GM23338 (cell line): ENCODE measurements around the gene CERS2. TPM values are rescaled to one million over a fixed set of nuclear protein-coding genes. Genes with fewer than 3 reads are reported as not detected.

Experiments
- ATAC-seq: fragments of 200-7000 bp; cut with Tn5 transposase; 3 replicates; pipeline ENCODE4 v1.9.1; 2020
- DNase-seq: peaks from one replicate; pipeline ENCODE4 v3.0.0-alpha.2; 2015; ENCODE audit warnings: low spot score
- H2AFZ ChIP-seq: fragments of 200-600 bp; sonication (generic); 2 replicates; pipeline ENCODE4 v1.8.0; 2016; ENCODE audit warnings: antibody characterized with exemption, mild to moderate bottlenecking, moderate library complexity
- H3F3A ChIP-seq: fragments of 200-600 bp; sonication (generic); replicated peaks from 2 replicates; pipeline ENCODE4 v1.8.0; 2017; ENCODE audit warnings: antibody characterized with exemption, mixed run types, low read depth
- H3K27ac ChIP-seq: fragments of 200-600 bp; sonication (generic); 2 replicates; pipeline ENCODE4 v1.6.1; 2016; ENCODE audit warnings: low read depth
- H3K27me3 ChIP-seq: fragments of 200-600 bp; sonication (generic); 2 replicates; pipeline ENCODE4 v1.8.0; 2016; ENCODE audit warnings: mild to moderate bottlenecking, mixed run types, moderate library complexity; ENCODE audit not compliant: insufficient read depth
- H3K36me3 ChIP-seq: fragments of 200-600 bp; sonication (generic); 2 replicates; pipeline ENCODE4 v1.8.0; 2016; ENCODE audit warnings: mild to moderate bottlenecking; ENCODE audit not compliant: insufficient read depth
- H3K4me1 ChIP-seq: fragments of 200-600 bp; sonication (generic); 2 replicates; pipeline ENCODE4 v1.8.0; 2016; ENCODE audit warnings: mild to moderate bottlenecking, moderate library complexity; ENCODE audit not compliant: insufficient read depth
- H3K4me2 ChIP-seq: fragments of 200-600 bp; sonication (generic); 2 replicates; pipeline ENCODE4 v1.7.1; 2017; ENCODE audit warnings: mixed run types
- H3K4me3 ChIP-seq: fragments of 200-600 bp; sonication (generic); 2 replicates; pipeline ENCODE4 v1.6.1; 2016; ENCODE audit warnings: mixed run types
- H3K79me2 ChIP-seq: fragments of 200-600 bp; sonication (generic); replicated peaks from 2 replicates; pipeline ENCODE4 v1.8.0; 2017; ENCODE audit warnings: mild to moderate bottlenecking; ENCODE audit not compliant: insufficient read depth
- H3K9me2 ChIP-seq: fragments of 200-600 bp; sonication (generic); 2 replicates; pipeline ENCODE4 v1.8.0; 2017; ENCODE audit not compliant: insufficient read depth
- H4K20me1 ChIP-seq: fragments of 200-600 bp; sonication (generic); replicated peaks from 2 replicates; pipeline ENCODE4 v1.8.0; 2017; ENCODE audit warnings: mild to moderate bottlenecking; ENCODE audit not compliant: insufficient read depth
- H3K27ac Mint-ChIP-seq: 2 replicates; pipeline ENCODE4 v1.8.0; 2020; ENCODE audit warnings: inconsistent platforms, mild to moderate bottlenecking, moderate library complexity, mixed read lengths
- H3K27me3 Mint-ChIP-seq: 3 replicates; pipeline ENCODE4 v1.8.0; 2022; ENCODE audit warnings: low read depth, mild to moderate bottlenecking, moderate library complexity, mixed read lengths, inconsistent platforms; ENCODE audit not compliant: insufficient read depth, poor library complexity
- H3K36me3 Mint-ChIP-seq: 3 replicates; pipeline ENCODE4 v1.8.0; 2021; ENCODE audit warnings: low read depth, mild to moderate bottlenecking, inconsistent platforms, moderate library complexity, mixed read lengths
- H3K4me1 Mint-ChIP-seq: 3 replicates; pipeline ENCODE4 v1.8.0; 2020; ENCODE audit warnings: mild to moderate bottlenecking, inconsistent platforms, mixed read lengths
- H3K4me3 Mint-ChIP-seq: 3 replicates; pipeline ENCODE4 v1.8.0; 2021; ENCODE audit warnings: moderate library complexity, mild to moderate bottlenecking, inconsistent platforms, mixed read lengths
- H3K9me3 Mint-ChIP-seq: 3 replicates; pipeline ENCODE4 v1.8.0; 2020; ENCODE audit warnings: moderate library complexity, mild to moderate bottlenecking, inconsistent platforms, mixed read lengths
- CREB1 ChIP-seq: fragments of 250-450 bp; sonication (Bioruptor Pico); IDR thresholded peaks from 2 replicates; pipeline ENCODE4 v1.5.0; 2020; ENCODE audit warnings: low read depth, mild to moderate bottlenecking, moderate library complexity
- CTCF ChIP-seq, 2 experiments: fragments of 200-600 bp in 1 of 2; sonication (generic) in 1 of 2; conservative IDR thresholded peaks; 2 replicates each; pipeline versions ENCODE4 v1.5.1 to v1.6.1; 2016 to 2017; ENCODE audit warnings: antibody characterized with exemption in 2 of 2, low read depth in 2 of 2, mild to moderate bottlenecking in 2 of 2, moderate library complexity in 1 of 2
- ETS1 ChIP-seq: IDR thresholded peaks from 2 replicates; pipeline ENCODE4 v1.6.1; 2016; ENCODE audit warnings: antibody characterized with exemption
- EZH2 ChIP-seq: fragments of 200-600 bp; sonication (generic); IDR thresholded peaks from one replicate; pipeline ENCODE4 v1.8.0; 2017; ENCODE audit warnings: antibody characterized with exemption, mild to moderate bottlenecking, low read depth; ENCODE audit not compliant: unreplicated experiment
- EZH2phosphoT487 ChIP-seq: fragments of 200-600 bp; sonication (generic); IDR thresholded peaks from one replicate; pipeline ENCODE4 v1.8.1; 2018; ENCODE audit warnings: antibody characterized with exemption; ENCODE audit not compliant: unreplicated experiment
- JUNB ChIP-seq: IDR thresholded peaks from one replicate; pipeline ENCODE4 v1.6.1; 2016; ENCODE audit warnings: antibody characterized with exemption; ENCODE audit not compliant: unreplicated experiment
- NANOG ChIP-seq: IDR thresholded peaks from 2 replicates; pipeline ENCODE4 v1.6.1; 2016; ENCODE audit warnings: antibody characterized with exemption, borderline replicate concordance
- POLR2AphosphoS5 ChIP-seq: IDR thresholded peaks from 2 replicates; pipeline ENCODE4 v1.6.1; 2016; ENCODE audit warnings: antibody characterized with exemption, low read depth
- REST ChIP-seq: IDR thresholded peaks from one replicate; pipeline ENCODE4 v1.6.1; 2018; ENCODE audit warnings: antibody characterized with exemption; ENCODE audit not compliant: unreplicated experiment
- STAT1 ChIP-seq: IDR thresholded peaks from one replicate; pipeline ENCODE4 v1.6.1; 2016; ENCODE audit warnings: antibody characterized with exemption; ENCODE audit not compliant: unreplicated experiment
- ZNF114 ChIP-seq: fragments of 250-450 bp; sonication (Bioruptor Pico); IDR thresholded peaks from 2 replicates; pipeline ENCODE4 v1.5.0; 2020; ENCODE audit warnings: mild to moderate bottlenecking, moderate library complexity
- ZNF331 ChIP-seq: fragments of 250-450 bp; sonication (Bioruptor Pico); IDR thresholded peaks from 2 replicates; pipeline ENCODE4 v1.5.0; 2020; ENCODE audit warnings: low read depth, mild to moderate bottlenecking, moderate library complexity
- ZNF462 ChIP-seq: fragments of 250-450 bp; sonication (Bioruptor Pico); IDR thresholded peaks from 2 replicates; pipeline ENCODE4 v1.5.0; 2020; ENCODE audit warnings: mild to moderate bottlenecking, moderate library complexity
- polyA plus RNA-seq: library from polyadenylated mRNA; unstranded; fragments of >200 nt; fragmentation: Nextera tagmentation; extraction: Ambion mirVana; gene quantifications from 2 replicates; pipeline ENCODE4 v1.2.1, GENCODE V29; 2016
- total RNA-seq: library from RNA; depleted of rRNA; stranded (reverse); fragments of >200 nt; shearing (Covaris generic); gene quantifications from 2 replicates; pipeline ENCODE4 v1.2.3, GENCODE V29; 2014

Gene CERS2
- total and polyA plus RNA-seq, 2 experiments from 2014 or later = 83.3 to 120 TPM

GRCh38 chr1:151009206-151009587, 34.6 kb upstream of the CERS2 start:
- no peak overlapping the region for H3K27ac ChIP-seq
- peak overlapping the region; percentile 80 for H3K4me2 ChIP-seq
- ATAC-seq = no peak
- Mint-ChIP-seq H3K4me1 (peaks cover 36% of the 10 kb centered on the region), H3K27me3 (peaks cover 21% of the 10 kb centered on the region), H3K9me3 (no peaks in the 10 kb centered on the region), H3K27ac (no peak overlapping the region), H3K36me3 (no peaks in the 10 kb centered on the region; the same call in 2 of the 3 replicates), H3K4me3 (peak overlapping the region; percentile 94)
- H3K27me3 ChIP-seq = no peaks in the 10 kb centered on the region
- peak overlapping the region; percentile 88; the same call in 1 of the 2 replicates for H2AFZ ChIP-seq
- H3K79me2 ChIP-seq = peaks cover 15% of the 10 kb centered on the region
- no peaks in the 10 kb centered on the region for H3K36me3 ChIP-seq
- H3K9me2 ChIP-seq = no peaks in the 10 kb centered on the region
- H3K4me1 ChIP-seq = peaks cover 25% of the 10 kb centered on the region
- no peaks in the 10 kb centered on the region; the same call in 1 of the 2 replicates for H4K20me1 ChIP-seq
- peaks cover 13% of the 10 kb centered on the region; the same call in 1 of the 2 replicates for H3F3A ChIP-seq
- no peak for DNase-seq
- TF ChIP-seq JUNB = no peak
- TF ChIP-seq ZNF462 (CRISPR knock-in tag) = no peak
- no peak for TF ChIP-seq POLR2AphosphoS5
- TF ChIP-seq ETS1 = no peak
- TF ChIP-seq EZH2 = no peak
- TF ChIP-seq CTCF (conservative IDR thresholded peaks at IDR 0.05; ENCODE audit: low read depth in 2 of 2) = no peak
- TF ChIP-seq NANOG = no peak
- TF ChIP-seq ZNF331 = no peak
- TF ChIP-seq STAT1 = no peak
- no peak for TF ChIP-seq REST
- TF ChIP-seq CREB1 (CRISPR knock-in tag) = no peak
- no peak for TF ChIP-seq ZNF114 (CRISPR knock-in tag)
- TF ChIP-seq EZH2phosphoT487 = no peak
- peak overlapping the region; percentile 84 for H3K4me3 ChIP-seq
